Spleen (tissue), 11 donors: Measurements from ENCODE around the gene LRRC4C. TPM values are rescaled to one million over a fixed set of nuclear protein-coding genes. Genes with fewer than 3 reads are reported as not detected.

ENCODE experiments used
- DNase-seq: peaks from one replicate; pipeline ENCODE4 v3.0.0-alpha.2; 2020
- H3K27ac ChIP-seq, 8 donors: fragments of 200-600 bp; sonication (generic) in 7 of 8; 1 replicate in 4 of 8; 2 replicates in 4 of 8; pipeline versions ENCODE4 v1.5.0 to v1.8.0; 2016 to 2021; ENCODE audit warnings: inconsistent platforms in 4 of 8, mild to moderate bottlenecking in 4 of 8, moderate library complexity in 1 of 8
- H3K27me3 ChIP-seq, 7 donors: fragments of 200-600 bp; sonication (generic) in 6 of 7; replicated peaks in 1 of 7; 1 replicate in 4 of 7; 2 replicates in 3 of 7; pipeline versions ENCODE4 v1.5.0 to v1.8.0; 2016 to 2021; ENCODE audit warnings: inconsistent platforms in 3 of 7, mild to moderate bottlenecking in 1 of 7
- H3K36me3 ChIP-seq, 6 donors: fragments of 200-600 bp; sonication (generic) in 5 of 6; 1 replicate in 4 of 6; 2 replicates in 2 of 6; pipeline versions ENCODE4 v1.5.0 to v1.8.0; 2016 to 2021; ENCODE audit warnings: inconsistent platforms in 2 of 6
- H3K4me1 ChIP-seq, 6 donors: fragments of 200-600 bp; sonication (generic) in 5 of 6; 1 replicate in 3 of 6; 2 replicates in 3 of 6; pipeline versions ENCODE4 v1.5.0 to v1.8.0; 2016 to 2021; ENCODE audit warnings: inconsistent platforms in 3 of 6
- H3K4me3 ChIP-seq, 8 donors: fragments of 200-600 bp; sonication (generic) in 7 of 8; 1 replicate in 4 of 8; 2 replicates in 4 of 8; pipeline versions ENCODE4 v1.5.0 to v1.8.0; 2016 to 2021; ENCODE audit warnings: inconsistent platforms in 4 of 8, mild to moderate bottlenecking in 4 of 8, moderate library complexity in 2 of 8
- H3K9me3 ChIP-seq, 8 donors: fragments of 200-600 bp; sonication (generic) in 7 of 8; 1 replicate in 4 of 8; 2 replicates in 4 of 8; pipeline versions ENCODE4 v1.5.0 to v1.8.0; 2016 to 2021; ENCODE audit warnings: inconsistent platforms in 4 of 8
- POLR2A ChIP-seq, 3 donors: fragments of 450-650 bp; IDR thresholded peaks; one replicate each; pipeline ENCODE4 v1.5.1; 2017; ENCODE audit warnings: antibody characterized with exemption in 3 of 3, mild to moderate bottlenecking in 1 of 3
- POLR2AphosphoS5 ChIP-seq, 3 donors: sonication (generic); formaldehyde crosslinking; IDR thresholded peaks; one replicate each; pipeline ENCODE4 v1.5.1; 2017; ENCODE audit warnings: antibody characterized with exemption in 3 of 3
- WGBS, 5 donors: extraction: QIAGEN DNeasy Blood & Tissue Kit in 3 of 5; methylation state at CpG; one replicate each; pipeline versions ENCODE4 v1.1.5 to v1.1.7; 2013 to 2018; 5-methylcytosine and 5-hydroxymethylcytosine counted together
- intact Hi-C: fragments of 100-400 bp; cut with DNase I; formaldehyde crosslinking; loops from one replicate; pipeline ENCODE4 v1.15.0; 2023; ENCODE audit warnings: low total_unique reads
- polyA plus RNA-seq, 3 donors: library from polyadenylated mRNA; stranded (reverse); fragments of 200-250 nt; gene quantifications; one replicate each; pipeline ENCODE4 v1.2.1, GENCODE V29; 2013
- total RNA-seq, 7 donors: library from RNA; depleted of rRNA in 3 of 7; stranded (reverse); fragments of >200 nt in 3 of 7; fragmentation: NEBNext Ultra II Directional in 4 of 7; extraction: Animal tissue kit (Norgen Biotek cat#: 25700) in 4 of 7; gene quantifications; one replicate each; pipeline versions ENCODE4 v1.1.0 to v1.2.1, GENCODE V29; 2016 to 2021
- TF ChIP-seq, protein P1 (sequence below), 11 experiments: fragments of 200-600 bp in 7 of 11; fragments of 450-650 bp in 4 of 11; sonication (generic) in 4 of 11; IDR thresholded peaks in 8 of 11; conservative IDR thresholded peaks in 3 of 11; 1 replicate in 7 of 11; 2 replicates in 4 of 11; pipeline versions ENCODE4 v1.4.0 to v1.8.0; 2016 to 2021; ENCODE audit warnings: antibody characterized with exemption in 11 of 11, inconsistent platforms in 4 of 11, mild to moderate bottlenecking in 1 of 11
- donor health status: healthy with polysubstance abuse.
- donor health status: DM: no; HTN: no; CAD: no; lungs with moderate emphysema.
- donor health status: DM: no; HTN: no; CAD: no.
- donor health status: Bipolar disorder and iron deficiency.
- donor health status: healthy.
- donor health status: DM: no; HTN: no; CAD: no.
- donor health status: DM: yes; HTN: yes; CAD: no.

LRRC4C gene
- total and polyA plus RNA-seq, 10 donors, result 0.15 to 8.9 (median 1.9) TPM

DNA sequence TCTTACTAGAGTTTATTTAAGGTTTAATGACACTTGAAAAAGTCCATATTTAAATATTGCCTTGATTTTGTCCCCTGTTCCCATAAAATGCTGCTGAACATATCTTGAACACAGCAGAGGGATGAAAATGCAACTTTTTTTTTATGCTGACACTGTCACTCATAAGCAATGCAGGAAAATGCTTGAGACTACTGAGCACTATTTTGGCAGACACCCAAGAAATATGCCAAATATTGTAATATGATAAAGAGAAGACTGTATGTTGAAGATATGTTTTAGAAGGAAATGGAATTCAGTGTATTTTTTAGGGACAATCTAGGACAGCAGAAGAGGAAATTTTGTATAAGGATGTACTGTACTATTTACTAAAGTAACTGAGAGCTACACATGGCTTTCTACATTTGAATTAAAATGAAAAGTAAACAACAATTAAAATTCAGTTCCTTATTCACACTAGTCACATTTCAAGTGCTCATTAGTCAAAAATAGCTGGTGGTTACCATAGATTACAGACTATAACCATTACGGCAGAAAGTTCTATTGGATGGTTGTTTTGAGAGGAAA, 58.6 kb downstream of the LRRC4C start:
- H3K27me3 ChIP-seq, result no peaks in the 10 kb centered on the region
- H3K9me3 ChIP-seq, result no peaks in the 10 kb centered on the region
- 79 to 91% (median 89%) methylated on average over 1 of the region's 1 CpG for WGBS, 5 donors
- H3K4me3 ChIP-seq, result no peak overlapping the region
- intact Hi-C loops, result no loop called here
- DNase-seq, result no peak
- H3K36me3 ChIP-seq, result no peaks in the 10 kb centered on the region
- no peaks in the 10 kb centered on the region for H3K4me1 ChIP-seq
- TF ChIP-seq POLR2A (IDR thresholded peaks at IDR 0.05) (no peak), POLR2AphosphoS5 (IDR thresholded peaks at IDR 0.05) (no peak)
- TF ChIP-seq, protein P1, sequence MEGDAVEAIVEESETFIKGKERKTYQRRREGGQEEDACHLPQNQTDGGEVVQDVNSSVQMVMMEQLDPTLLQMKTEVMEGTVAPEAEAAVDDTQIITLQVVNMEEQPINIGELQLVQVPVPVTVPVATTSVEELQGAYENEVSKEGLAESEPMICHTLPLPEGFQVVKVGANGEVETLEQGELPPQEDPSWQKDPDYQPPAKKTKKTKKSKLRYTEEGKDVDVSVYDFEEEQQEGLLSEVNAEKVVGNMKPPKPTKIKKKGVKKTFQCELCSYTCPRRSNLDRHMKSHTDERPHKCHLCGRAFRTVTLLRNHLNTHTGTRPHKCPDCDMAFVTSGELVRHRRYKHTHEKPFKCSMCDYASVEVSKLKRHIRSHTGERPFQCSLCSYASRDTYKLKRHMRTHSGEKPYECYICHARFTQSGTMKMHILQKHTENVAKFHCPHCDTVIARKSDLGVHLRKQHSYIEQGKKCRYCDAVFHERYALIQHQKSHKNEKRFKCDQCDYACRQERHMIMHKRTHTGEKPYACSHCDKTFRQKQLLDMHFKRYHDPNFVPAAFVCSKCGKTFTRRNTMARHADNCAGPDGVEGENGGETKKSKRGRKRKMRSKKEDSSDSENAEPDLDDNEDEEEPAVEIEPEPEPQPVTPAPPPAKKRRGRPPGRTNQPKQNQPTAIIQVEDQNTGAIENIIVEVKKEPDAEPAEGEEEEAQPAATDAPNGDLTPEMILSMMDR (IDR thresholded peaks at IDR 0.05 in 8 of 11, conservative IDR thresholded peaks at IDR 0.05 in 3 of 11), result no peak
- H3K27ac ChIP-seq, result no peak overlapping the region

DNA sequence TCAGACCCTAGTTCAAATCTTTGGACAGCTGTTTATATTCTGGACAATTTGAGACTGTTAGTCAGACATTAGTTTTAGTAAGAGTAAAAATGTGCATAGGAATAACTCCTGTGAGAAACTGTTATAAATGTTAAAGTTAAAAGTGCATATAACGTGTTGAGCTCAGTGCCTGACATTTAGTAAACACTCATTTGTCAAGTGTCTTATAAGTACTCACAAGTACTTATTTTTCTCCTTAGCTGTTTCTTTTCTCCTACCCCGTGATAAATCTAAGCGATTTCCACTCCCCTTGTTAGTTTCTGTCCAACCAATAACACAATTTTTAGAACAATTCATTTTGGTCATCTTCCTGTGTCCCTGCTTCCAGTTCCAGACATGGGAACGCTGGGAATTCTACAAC, 59.3 kb downstream of the LRRC4C start:
- Histone ChIP-seq H3K4me1 (no peaks in the 10 kb centered on the region), H3K27me3 (no peaks in the 10 kb centered on the region), H3K9me3 (no peaks in the 10 kb centered on the region), H3K4me3 (no peak overlapping the region), H3K36me3 (no peaks in the 10 kb centered on the region), H3K27ac (no peak overlapping the region)
- intact Hi-C loops, result no loop called here
- WGBS, 5 donors, result 33 to 55% (median 39%) methylated on average over 4 of the region's 4 CpGs
- TF ChIP-seq POLR2A (IDR thresholded peaks at IDR 0.05), result no peak
- TF ChIP-seq POLR2AphosphoS5 (IDR thresholded peaks at IDR 0.05), result no peak
- TF ChIP-seq, protein P1 (IDR thresholded peaks at IDR 0.05 in 8 of 11, conservative IDR thresholded peaks at IDR 0.05 in 3 of 11), result no peak
- DNase-seq, result no peak

DNA sequence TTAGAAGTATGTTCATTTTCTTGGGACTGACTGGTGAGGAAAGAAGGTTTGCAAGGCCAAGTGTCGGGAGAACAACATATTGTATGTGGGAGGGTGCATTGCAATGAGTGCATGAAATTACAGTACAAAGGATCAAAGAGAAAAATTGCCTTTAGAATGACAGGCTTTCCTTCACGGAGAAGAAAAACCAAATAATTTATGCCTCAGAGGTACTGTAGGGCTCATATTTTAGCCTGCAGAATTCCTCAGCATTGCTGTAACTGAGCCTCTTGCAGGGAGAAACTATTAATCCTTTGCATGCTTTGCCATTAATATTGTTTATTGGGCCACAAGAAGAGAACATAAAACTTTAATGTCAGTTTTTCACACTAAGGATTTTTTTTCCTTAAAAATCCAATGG, 60.1 kb downstream of the LRRC4C start:
- H3K36me3 ChIP-seq, result no peaks in the 10 kb centered on the region
- H3K27ac ChIP-seq, result no peak overlapping the region
- H3K9me3 ChIP-seq, result no peaks in the 10 kb centered on the region
- no peaks in the 10 kb centered on the region for H3K27me3 ChIP-seq
- no peak for DNase-seq
- WGBS, 5 donors, result 66 to 77% (median 70%) methylated on average over 2 of the region's 2 CpGs
- no peak overlapping the region for H3K4me3 ChIP-seq
- no peaks in the 10 kb centered on the region for H3K4me1 ChIP-seq
- no peak for TF ChIP-seq POLR2AphosphoS5 (IDR thresholded peaks at IDR 0.05)
- TF ChIP-seq POLR2A (IDR thresholded peaks at IDR 0.05), result no peak
- TF ChIP-seq, protein P1 (IDR thresholded peaks at IDR 0.05 in 8 of 11, conservative IDR thresholded peaks at IDR 0.05 in 3 of 11), result no peak
- intact Hi-C loops, result no loop called here

DNA sequence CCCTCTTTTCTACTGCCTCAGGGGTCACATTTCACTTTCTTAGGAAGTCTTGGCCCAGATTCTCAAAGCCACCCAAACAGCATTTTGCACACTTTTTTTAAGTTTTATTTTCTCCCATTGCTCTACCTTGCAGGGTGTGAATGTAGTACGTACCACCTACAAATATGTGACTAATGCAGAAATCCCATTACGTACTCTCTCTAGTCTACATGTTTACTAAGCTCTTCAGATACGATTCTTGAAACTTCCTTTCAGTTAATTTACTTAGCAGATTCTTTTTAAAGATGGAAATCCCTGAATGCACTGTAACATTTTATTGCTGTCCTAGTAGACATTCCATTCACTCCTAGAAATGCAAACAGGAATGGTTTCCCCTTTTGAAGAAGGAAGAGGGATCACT, 61.3 kb downstream of the LRRC4C start:
- intact Hi-C loops, result no loop called here
- no peak overlapping the region for H3K27ac ChIP-seq
- H3K9me3 ChIP-seq, result no peaks in the 10 kb centered on the region
- no peak for DNase-seq
- peaks cover 0 to 5% (median 0%) of the 10 kb centered on the region in 6 donors for H3K4me1 ChIP-seq
- no peaks in the 10 kb centered on the region for H3K36me3 ChIP-seq
- 75 to 88% (median 86%) methylated on average over 3 of the region's 3 CpGs for WGBS, 5 donors
- TF ChIP-seq POLR2AphosphoS5 (IDR thresholded peaks at IDR 0.05), result no peak
- TF ChIP-seq, protein P1 (IDR thresholded peaks at IDR 0.05 in 8 of 11, conservative IDR thresholded peaks at IDR 0.05 in 3 of 11), result no peak
- TF ChIP-seq POLR2A (IDR thresholded peaks at IDR 0.05), result no peak
- H3K27me3 ChIP-seq, result no peaks in the 10 kb centered on the region
- no peak overlapping the region for H3K4me3 ChIP-seq
